GM18517 (cell line): ENCODE data around the gene SYN1.
A peak's percentile ranks its signal among the peaks of the same experiment; 100 is the strongest.

Source experiments
- ATAC-seq: cut with Tn5 transposase; IDR thresholded peaks from one replicate; pipeline ENCODE4 v1.9.1; 2021; ENCODE audit warnings: mild to moderate bottlenecking, moderate library complexity; ENCODE audit not compliant: unreplicated experiment

SYN1 gene

DNA sequence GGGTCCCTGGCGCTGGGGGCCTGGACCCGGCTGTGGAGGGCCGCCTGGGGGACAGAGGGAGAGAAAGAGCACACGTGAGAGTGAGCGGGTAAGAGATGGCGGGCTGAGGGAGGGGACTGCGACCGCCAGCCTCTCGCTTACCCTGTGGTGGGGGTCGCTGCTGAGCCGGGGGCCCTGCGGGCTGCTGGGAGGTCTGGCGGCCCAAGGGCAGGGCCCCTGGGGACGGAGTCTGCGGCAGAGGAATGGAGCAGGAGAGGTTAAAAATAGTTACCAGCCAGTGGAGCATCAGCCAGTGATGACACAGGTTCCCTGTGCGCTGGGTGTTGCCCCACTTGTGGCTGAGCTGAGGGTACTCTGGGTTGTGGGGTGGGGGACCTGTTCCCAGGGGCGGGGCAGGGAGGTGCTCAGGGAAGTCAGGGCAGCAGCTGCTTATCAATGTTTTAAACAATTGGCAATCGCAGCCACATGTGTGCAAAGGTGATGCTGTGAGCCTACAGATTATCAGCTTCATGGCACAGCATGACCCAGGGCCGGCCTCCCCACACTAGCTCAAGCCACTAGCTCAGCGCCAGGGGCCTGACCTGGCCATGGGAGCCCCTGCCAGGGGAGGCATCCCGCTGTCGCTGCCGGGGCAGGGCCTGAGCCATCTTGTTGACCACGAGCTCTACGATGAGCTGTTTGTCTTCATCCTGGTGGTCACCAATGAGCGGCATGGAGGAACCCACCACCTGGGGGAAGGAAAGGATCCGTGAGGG lies 44.9 kb downstream of the SYN1 start:
- no peak for ATAC-seq

DNA sequence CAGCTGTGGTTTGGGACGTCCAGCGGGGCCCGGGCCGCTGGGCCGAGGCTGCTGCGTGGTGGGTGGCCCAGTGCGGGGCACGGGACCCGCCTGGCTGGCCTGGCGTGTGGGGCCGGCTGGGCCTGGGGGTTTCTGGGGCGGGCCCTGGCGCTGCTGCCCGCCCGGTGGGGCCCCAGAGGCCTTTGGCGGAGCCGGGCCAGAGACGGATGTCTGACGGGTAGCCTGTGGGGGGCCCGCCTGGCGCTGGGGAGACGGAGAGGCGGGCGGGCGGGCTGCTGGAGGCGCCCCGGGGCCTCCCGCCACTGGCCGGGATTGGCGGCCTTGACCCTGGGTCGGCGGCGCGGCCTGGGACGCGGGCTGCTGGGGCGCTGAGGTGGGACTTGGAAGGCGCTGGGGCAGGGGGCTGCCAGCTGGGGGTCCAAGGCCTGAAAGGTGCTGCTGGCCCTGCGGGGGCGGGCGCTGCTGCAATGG lies 45.5 kb downstream of the SYN1 start:
- ATAC-seq = no peak

DNA sequence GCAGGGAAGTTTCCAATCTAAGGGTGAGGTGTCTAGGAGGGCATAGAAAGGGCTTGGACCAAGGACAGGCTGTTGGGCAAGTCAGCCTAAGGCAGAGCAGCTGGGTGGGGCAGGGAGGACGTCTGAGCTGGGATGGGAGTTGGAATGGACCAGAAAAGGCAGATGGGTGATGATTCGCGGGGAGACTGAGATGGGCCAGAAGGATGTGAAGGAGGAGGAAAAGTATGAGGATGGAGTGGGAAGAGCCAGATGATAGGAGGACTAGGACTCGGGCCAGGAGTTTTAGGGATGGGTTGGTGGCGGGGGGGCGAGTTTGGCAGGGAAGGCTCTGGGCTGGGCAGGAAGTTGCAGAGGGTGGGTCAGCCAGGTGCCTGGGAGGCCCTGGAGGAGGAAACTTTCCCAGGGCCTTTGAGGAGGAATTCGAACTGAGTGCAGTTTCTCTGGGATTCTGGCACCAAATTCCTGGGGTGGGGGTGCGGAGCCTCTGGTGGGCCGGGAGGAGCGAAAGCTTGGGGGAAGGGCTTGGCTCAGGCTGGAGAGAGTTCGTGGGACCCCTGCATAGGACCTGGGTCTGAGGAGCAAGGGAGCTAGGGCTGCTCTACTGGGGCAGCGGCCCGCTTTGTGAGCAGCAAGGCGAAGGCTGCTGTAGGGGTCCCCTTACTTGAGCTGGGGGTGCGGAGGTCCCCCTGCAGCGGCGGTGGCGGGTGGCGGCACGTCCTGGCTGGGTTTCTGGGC lies 46.1 kb downstream of the SYN1 start:
- no peak for ATAC-seq

DNA sequence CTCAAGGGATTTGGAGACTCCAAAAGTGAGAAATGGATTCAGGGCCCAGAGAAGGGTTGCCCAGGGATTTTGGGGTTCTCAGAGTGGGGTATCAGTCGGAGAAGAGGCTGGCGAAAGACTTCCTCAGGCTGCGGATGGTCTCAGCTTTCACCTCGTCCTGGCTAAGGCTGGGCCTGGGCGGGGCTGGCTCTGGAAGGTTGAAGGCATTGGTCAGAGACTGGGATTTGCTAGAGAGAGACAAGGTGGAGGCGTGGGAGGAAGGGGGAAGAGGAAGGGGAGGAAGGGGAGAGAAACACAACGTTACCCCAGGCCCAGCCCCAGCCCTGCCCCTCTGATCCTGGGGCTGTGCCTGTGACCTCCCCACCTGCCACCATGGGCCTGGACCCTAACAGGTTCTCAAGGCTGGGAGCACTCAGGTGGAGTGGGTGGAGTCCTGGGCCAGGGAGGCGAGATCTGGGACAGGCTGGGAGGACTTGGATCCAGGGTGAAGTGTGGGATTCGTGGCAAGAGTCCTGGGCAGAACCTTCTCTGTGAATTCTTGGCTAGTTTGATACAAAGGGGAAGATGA lies 46.8 kb downstream of the SYN1 start:
- ATAC-seq = no peak

DNA sequence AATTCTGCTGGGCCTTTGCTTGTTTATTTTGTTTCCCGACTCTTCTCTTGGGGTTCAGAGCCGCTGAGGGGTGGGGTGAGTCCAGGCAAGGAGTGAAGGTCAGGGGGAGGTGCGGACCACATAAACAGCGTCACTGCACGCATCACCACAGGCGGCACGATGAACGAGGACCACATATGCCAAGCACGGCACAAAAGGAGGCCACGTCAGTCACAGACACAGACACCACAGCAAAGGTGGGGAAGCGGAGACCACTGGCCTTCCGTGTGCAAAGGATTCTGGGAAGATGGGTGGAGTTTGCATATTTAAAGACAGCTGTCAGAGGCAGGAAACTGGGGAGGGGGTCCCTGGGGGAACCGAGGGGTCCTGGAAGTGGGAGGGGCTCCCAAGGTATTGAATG lies 47.8 kb downstream of the SYN1 start:
- no peak for ATAC-seq

DNA sequence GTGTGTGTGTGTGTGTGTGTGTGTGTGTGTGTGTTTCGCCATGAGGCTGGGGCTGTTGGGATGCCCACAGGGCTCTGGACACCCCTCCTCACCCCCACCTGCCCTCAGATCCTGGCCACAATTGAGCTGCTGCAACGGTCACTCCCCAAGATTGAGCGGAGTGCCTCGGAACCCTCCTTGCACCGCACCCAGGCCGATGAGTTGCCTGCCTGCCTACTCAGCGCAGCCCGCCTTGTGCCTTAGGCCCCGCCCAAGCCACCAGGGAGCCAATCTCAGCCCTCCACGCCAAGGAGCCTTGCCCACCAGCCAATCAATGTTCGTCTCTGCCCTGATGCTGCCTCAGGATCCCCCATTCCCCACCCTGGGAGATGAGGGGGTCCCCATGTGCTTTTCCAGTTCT lies 48.4 kb downstream of the SYN1 start:
- no peak for ATAC-seq

DNA sequence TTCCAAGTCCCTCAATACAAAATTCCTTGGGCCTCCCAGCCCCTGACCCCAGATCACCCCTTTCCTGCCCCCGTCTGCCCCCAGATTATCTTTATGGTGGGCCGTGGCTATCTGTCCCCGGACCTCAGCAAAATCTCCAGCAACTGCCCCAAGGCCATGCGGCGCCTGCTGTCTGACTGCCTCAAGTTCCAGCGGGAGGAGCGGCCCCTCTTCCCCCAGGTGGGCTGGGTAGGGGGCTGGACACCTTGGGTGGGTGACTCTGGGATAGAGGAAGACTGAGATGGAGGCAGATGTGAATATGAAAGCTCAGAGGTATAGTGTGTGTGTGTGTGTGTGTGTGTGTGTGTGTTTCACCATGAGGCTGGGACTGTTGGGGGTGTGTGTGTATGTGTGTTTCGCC lies 48.9 kb downstream of the SYN1 start:
- no peak for ATAC-seq

DNA sequence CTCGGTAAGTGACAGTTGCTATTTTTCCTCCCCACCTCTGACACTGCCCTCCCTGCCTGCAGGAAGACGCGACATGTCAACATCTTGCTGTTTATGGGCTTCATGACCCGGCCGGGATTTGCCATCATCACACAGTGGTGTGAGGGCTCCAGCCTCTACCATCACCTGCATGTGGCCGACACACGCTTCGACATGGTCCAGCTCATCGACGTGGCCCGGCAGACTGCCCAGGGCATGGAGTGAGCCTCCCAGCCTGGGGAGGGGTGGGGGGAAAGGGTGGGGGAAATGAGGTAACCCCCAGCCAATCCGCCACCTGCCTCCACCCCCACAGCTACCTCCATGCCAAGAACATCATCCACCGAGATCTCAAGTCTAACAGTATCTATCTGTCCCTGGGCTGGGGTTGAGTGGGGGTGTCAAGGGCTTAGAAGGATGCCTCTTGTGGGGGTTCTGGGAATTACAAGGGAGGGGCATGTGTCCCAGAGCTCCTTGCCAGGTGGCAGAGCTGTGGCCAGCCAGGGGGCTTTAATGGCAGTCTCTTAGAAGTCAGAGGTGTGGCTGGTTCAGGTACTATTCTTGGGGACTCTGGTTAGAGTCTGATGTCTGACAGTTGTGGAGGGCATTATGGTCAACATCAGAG lies 50.9 kb downstream of the SYN1 start:
- no peak for ATAC-seq

DNA sequence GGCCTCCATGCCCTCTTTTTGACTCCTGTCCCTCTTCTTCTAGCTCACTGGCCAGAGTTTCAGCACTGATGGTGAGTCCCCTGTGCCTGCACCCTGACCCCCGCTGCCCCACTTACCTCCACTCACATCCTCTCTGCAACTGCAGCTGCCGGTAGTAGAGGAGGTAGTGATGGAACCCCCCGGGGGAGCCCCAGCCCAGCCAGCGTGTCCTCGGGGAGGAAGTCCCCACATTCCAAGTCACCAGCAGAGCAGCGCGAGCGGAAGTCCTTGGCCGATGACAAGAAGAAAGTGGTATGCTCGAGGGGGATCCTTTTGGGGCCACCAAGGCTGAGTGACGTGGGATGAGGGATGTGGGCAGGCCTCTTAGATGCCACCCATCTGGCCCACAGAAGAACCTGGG lies 52.8 kb downstream of the SYN1 start:
- no peak for ATAC-seq

DNA sequence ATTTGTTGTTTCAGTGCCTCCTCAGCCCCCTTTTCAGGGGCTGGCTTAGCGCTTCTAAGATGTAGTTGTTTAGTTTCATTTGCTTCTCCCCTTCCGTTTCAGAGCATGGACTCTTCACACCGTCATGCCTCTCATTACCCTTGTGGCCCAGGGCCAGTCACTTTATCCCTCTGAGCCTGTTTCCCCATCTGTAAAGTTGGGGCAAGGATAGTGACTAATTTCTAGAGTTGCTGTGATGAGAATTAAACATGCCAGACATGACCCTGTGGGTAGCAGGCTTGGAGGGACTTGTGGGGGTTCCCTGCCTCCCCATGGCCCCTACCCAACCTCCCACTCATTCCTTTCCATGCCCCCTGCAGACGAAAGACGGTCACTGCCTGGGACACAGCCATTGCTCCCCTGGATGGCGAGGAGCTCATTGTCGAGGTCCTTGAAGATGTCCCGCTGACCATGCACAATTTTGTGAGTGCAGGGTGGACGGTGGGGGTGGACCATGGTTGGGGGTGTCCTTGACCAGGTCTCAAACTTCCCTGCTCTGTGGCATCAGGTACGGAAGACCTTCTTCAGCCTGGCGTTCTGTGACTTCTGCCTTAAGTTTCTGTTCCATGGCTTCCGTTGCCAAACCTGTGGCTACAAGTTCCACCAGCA lies 55.1 kb downstream of the SYN1 start:
- ATAC-seq = no peak

DNA sequence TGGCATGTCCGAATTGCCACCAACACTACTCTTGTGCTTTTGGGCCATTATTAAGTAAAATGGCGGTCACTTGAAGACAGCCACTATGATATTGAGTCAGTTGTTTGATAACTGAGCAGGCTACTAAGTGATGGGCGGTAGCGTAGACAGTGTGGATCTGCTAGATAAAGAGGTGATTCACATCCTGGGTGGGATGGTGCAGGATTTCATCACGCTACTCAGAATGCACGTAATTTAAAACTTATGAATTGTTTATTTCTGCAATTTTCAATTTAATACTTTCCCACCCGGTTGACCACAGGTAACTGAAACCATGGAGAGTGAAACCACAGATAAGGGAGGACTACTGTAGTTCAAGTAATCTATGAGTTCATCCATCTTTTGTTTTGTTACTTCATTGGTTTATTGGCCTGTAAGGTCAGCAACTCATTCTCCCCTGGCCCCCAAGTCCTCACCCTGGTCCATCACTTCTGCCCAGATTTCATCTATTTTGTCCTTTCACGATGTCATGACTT lies 55.8 kb downstream of the SYN1 start:
- no peak for ATAC-seq

DNA sequence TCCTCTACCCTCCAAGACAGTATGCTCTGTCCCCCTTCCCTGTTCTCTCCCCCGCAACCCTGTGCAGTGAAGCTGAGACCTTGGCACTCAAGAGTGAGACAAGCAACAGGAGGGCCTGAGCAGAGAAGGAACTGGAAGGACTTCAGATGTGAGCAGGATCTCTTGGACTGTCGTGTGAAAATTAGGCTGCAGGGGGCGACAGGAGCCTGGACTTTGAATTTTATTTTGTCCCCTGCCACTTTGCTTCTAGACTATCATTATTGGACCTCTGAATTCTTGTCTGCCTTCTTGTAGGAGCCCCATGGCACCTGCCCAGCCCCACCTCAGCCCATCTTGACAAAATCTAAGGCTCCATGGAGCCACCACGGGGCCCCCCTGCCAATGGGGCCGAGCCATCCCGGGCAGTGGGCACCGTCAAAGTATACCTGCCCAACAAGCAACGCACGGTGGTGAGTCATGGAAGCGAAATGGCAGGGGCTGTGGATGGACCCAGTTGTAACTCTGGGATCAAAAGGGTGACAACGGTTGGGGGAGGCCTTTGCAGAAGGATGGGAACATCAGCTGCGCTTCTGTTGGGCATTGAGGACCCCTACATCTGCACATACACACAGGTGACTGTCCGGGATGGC lies 56.9 kb downstream of the SYN1 start:
- no peak for ATAC-seq

DNA sequence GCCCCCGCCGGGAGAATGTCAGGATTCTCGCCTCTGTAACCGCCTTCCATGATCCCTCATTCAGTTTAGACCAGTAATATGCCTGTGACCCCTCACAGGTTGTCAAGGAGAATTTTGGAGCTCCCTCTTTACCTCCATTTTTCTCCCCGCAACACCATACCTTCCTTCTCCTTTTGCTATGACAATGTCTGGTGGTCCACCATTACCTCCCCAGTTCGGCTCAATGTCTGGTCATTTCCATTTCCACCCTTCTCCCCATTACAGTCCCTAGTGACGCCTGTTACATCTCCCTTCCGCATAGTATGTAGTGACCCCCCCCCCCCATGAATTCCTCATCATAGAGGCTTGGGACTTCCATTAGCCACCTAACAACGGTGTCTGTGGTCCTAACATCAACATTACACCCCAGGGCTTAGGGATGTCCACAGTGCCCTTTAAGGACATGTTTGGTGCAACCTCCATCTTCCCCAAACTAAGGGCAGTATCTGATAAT lies 58.0 kb downstream of the SYN1 start:
- ATAC-seq = no peak

DNA sequence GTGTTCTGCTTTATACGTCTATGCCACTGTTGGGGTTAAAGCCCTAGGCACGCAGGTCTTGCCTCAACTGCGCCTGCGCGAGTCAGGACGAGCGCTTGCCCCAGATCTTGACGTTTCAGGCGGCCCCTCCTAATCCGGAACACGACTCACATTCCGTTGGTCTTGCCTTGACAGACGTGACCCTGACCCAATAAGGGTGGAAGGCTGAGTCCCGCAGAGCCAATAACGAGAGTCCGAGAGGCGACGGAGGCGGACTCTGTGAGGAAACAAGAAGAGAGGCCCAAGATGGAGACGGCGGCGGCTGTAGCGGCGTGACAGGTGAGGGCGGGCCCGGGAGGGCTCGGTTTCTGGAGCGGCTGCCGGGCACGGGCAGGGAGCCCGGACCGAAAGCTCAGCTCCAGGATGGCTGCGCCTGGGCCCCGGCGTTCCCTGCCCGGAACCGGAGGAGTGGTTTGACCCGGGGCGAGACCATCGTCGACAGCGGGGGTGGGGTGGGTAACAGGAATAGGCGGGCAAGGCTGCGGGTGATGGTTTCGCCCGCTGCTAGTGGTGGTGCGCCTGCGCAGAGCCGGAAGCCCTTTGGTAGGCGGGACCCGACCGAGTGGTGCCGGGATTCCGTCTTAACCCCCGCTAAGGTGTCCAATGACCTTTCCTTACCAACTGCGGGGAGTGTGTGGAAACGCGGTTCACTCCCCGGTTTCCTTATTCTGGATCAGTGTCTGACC lies 58.6 kb downstream of the SYN1 start, which contains the start of gene ARAF:
Gene ARAF, plus strand, starts transcription at position 272 of the 725 bp plus-strand sequence. CDS start 1,763 bp downstream, outside the sequence.
- peak; percentile 87 for ATAC-seq

DNA sequence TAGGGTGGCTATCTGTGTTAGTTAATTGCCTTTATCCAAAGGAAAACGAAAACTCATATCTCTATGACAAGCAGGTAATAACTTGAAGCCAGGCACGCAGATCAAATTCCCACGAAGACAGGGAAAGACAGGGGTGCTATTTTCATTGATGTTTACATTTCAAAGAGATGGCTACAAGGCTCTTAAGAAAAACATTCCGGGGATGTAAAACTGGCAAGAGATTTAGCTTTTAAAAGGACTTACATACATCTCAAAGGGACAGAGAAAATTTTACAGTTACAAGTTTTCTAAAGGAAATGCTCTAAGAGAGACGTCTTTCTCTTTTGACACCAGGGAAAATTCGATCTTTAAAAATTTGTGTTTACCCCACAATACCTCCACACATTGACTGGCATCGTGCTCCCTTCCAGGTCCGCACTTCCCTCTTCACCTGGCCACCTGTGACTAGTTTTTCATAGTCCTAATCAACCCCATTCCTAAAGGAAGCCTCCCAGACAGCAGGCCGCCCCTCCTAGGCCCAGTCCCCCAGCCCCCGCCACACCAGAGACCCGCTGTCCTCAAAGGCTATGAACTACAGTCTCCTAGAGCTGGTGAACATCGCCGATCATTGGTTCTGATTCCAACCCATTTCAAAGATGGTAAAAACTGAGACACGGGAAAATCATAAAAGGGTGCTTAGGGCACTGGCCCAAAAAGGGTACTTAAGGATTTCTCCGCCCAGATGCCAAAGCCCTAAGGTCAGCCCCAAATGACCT lies 59.3 kb downstream of the SYN1 start:
- ATAC-seq = no peak

DNA sequence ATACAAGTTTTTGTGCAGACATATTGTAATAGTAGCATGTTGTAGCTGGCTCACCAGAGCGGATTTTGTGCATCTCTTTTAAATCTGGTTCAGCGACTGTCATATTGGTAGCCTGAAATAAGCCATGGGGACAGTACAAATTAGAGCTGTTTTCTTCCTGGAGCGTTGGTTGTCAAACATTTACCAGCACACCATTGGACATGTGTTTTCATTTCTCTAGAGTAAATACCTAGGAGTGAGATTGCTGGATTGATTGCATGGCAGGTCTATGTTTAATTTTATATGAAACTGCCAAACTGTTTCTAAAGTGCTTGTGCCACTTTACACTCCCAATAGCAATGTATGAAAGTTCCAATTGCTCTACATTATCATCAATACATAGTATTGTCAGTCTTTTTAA lies 61.2 kb downstream of the SYN1 start:
- ATAC-seq = no peak

DNA sequence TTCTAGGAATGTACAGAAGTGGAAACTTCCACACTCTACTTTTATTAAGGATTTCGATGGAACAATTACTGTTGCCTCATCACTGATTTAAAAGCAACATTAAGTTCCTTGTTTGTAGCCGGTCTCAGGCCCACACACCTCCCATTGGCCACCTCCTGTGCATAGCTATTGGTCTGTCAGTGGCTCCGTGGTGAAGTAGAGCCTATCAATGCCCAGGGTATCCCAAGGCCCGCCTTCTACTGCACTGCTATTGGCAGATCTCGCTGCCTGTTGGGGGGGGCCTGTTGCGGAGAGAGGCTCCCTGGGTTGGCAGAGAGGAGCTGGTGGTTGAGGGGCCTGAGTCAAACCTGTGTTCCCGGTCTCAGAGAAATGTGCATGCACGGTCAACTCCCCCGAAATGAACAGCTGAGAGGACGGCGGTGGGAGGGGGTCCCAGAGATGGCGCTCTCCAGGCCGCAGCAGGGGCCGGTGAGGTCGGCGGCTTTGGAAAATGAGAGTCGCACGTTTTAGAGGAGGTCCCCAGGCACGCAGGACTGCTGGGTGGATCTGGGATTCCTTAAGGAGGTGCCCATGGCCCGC lies 63.5 kb downstream of the SYN1 start:
- peak; percentile 86 for ATAC-seq

DNA sequence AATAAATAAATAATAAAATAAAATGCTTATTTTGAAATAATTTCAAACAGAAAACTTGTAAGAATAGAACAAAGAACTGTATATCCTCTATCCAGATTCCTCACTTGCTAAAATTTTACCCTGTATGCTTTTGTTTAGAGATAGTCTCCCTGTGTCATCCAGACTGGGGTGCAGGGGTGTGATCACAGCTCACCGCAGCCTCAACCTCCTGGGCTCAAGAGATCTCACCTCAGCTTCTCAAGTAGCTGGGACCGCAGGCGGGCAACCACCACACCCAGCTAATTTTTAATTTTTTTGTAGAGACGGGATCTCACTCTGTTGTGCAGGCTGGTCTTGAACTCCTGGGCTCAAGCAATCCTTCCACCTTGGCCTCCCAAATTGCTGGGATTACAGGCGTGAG lies 76.2 kb downstream of the SYN1 start:
- ATAC-seq = no peak
